Gastroesophageal sphincter (tissue), 4 donors: ENCODE measurements around the gene TTYH1. TPM values are rescaled to one million over a fixed set of nuclear protein-coding genes. Genes with fewer than 3 reads are reported as not detected.
A peak's percentile ranks its signal among the peaks of the same experiment; 100 is the strongest.

Source experiments
- ATAC-seq: fragments of 150-250 bp; one replicate; pipeline ENCODE4 v1.9.1; 2016; ENCODE audit warnings: mild to moderate bottlenecking, moderate library complexity
- H3K27ac ChIP-seq, 4 donors: fragments of 200-600 bp; sonication (generic) in 3 of 4; 1 replicate in 3 of 4; 2 replicates in 1 of 4; pipeline ENCODE4 v1.5.1; 2016 to 2019
- H3K27me3 ChIP-seq: fragments of 200-600 bp; sonication (generic); one replicate; pipeline ENCODE4 v1.5.1; 2019
- H3K36me3 ChIP-seq, 2 donors: fragments of 200-600 bp; sonication (generic); one replicate each; pipeline ENCODE4 v1.5.1; 2019; ENCODE audit warnings: control low read depth in 1 of 2
- H3K4me1 ChIP-seq, 3 donors: fragments of 200-600 bp; sonication (generic); 1 replicate in 2 of 3; 2 replicates in 1 of 3; pipeline ENCODE4 v1.5.1; 2016 to 2019; ENCODE audit warnings: control low read depth in 2 of 3
- H3K4me3 ChIP-seq, 2 donors: fragments of 200-600 bp; sonication (generic); one replicate each; pipeline ENCODE4 v1.5.1; 2019; ENCODE audit warnings: mild to moderate bottlenecking in 1 of 2, moderate library complexity in 1 of 2
- H3K9me3 ChIP-seq, 3 donors: fragments of 200-600 bp; sonication (generic); one replicate each; pipeline ENCODE4 v1.5.1; 2017 to 2019; ENCODE audit warnings: control low read depth in 2 of 3
- CTCF ChIP-seq, 4 experiments: fragments of 200-600 bp in 2 of 4; fragments of 450-650 bp in 2 of 4; sonication (generic) in 1 of 4; IDR thresholded peaks; one replicate each; pipeline ENCODE4 v1.5.1; 2017 to 2019; ENCODE audit warnings: antibody characterized with exemption in 4 of 4, mild to moderate bottlenecking in 2 of 4, moderate library complexity in 2 of 4
- EP300 ChIP-seq: sonication (generic); formaldehyde crosslinking; IDR thresholded peaks from one replicate; pipeline ENCODE4 v1.6.1; 2017; ENCODE audit warnings: antibody characterized with exemption, mild to moderate bottlenecking
- POLR2A ChIP-seq, 2 donors: fragments of 450-650 bp; IDR thresholded peaks; one replicate each; pipeline ENCODE4 v1.6.1; 2017; ENCODE audit warnings: antibody characterized with exemption in 2 of 2, mild to moderate bottlenecking in 2 of 2, moderate library complexity in 1 of 2
- POLR2AphosphoS5 ChIP-seq: sonication (generic); formaldehyde crosslinking; IDR thresholded peaks from one replicate; pipeline ENCODE4 v1.6.1; 2017; ENCODE audit warnings: antibody characterized with exemption
- WGBS, 2 donors: methylation state at CpG; one replicate each; pipeline ENCODE4 v1.1.5; 2018; ENCODE audit warnings: low coverage in 1 of 2; 5-methylcytosine and 5-hydroxymethylcytosine counted together
- small RNA-seq, 4 donors: library from RNA; depleted of rRNA; stranded (forward); fragments of <200 nt; gene quantifications; one replicate each; pipeline ENCODE3, GENCODE V24; 2016
- total RNA-seq, 4 donors: library from RNA; depleted of rRNA; stranded (reverse); fragments of >200 nt; gene quantifications; one replicate each; pipeline ENCODE4 v1.1.0, GENCODE V29; 2016

The TTYH1 gene
- total RNA-seq, 4 donors from 2014 or later: 1.2 to 19.8 (median 5.5) TPM

DNA sequence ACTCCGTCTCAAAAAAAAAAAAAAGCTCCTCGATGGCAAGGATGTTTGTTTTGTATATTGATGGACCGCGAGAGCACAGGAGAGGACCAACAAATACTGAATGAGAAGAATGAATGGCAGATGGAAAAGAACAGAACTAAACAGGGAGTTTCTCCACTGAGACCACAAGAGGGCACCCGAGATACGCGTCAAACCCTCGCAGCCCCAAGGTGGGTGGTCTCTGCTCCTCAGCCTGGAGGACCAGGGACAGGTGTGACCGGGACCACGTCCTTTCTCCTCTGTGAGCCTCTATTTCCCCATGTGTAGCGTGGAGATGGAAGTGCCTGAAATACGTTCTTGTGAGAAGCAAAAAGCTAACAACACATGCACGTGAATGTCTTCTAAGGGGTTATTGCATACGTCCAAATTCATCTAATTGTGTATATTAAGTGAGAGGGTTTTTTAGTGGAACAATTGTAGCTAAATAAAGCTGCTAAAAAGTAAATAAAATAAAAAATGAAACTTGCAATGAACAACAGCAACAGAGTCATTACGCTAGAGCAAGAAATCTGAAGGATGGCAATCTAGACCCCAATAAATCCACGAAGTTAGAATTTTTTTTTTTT is 66.2 kb downstream of the TTYH1 start:
- H3K4me3 ChIP-seq: no peak overlapping the region
- peaks cover 72% of the 10 kb centered on the region for H3K27me3 ChIP-seq

GRCh38 chr19:54482889-54483288 is 67.6 kb downstream of the TTYH1 start:
- Histone ChIP-seq H3K4me1 (no peaks in the 10 kb centered on the region), H3K9me3 (no peaks in the 10 kb centered on the region), H3K36me3 (no peaks in the 10 kb centered on the region), H3K27me3 (peaks cover 64% of the 10 kb centered on the region), H3K27ac (no peak overlapping the region), H3K4me3 (no peak overlapping the region)
- TF ChIP-seq EP300: no peak
- TF ChIP-seq POLR2A (IDR thresholded peaks at IDR 0.05): no peak
- no peak for TF ChIP-seq POLR2AphosphoS5
- no peak for TF ChIP-seq CTCF (IDR thresholded peaks at IDR 0.05)
- ATAC-seq: no peak
- WGBS, 2 donors: 64 to 72% methylated on average over 2 to 3 of the region's 3 CpGs

More for the DNA sequence above, 66.2 kb downstream of the TTYH1 start:
- Histone ChIP-seq H3K36me3 (no peaks in the 10 kb centered on the region), H3K27ac (no peak overlapping the region), H3K9me3 (no peaks in the 10 kb centered on the region), H3K4me1 (no peaks in the 10 kb centered on the region)
- WGBS, 2 donors: 10 to 12% methylated on average over 13 to 16 of the region's 16 CpGs
- no peak for ATAC-seq
- TF ChIP-seq POLR2AphosphoS5 (no peak), CTCF (IDR thresholded peaks at IDR 0.05) (peak; percentile 1 to 61 (median 22)), POLR2A (IDR thresholded peaks at IDR 0.05) (no peak), EP300 (no peak)

GRCh38 chr19:54484451-54484850 is 69.2 kb downstream of the TTYH1 start:
- no peak for ATAC-seq
- WGBS, 2 donors: 63 to 66% methylated on average over 6 to 10 of the region's 10 CpGs
- H3K36me3 ChIP-seq: no peaks in the 10 kb centered on the region
- no peak overlapping the region for H3K27ac ChIP-seq
- peaks cover 49% of the 10 kb centered on the region for H3K27me3 ChIP-seq
- no peaks in the 10 kb centered on the region for H3K9me3 ChIP-seq
- no peaks in the 10 kb centered on the region for H3K4me1 ChIP-seq
- H3K4me3 ChIP-seq: no peak overlapping the region
- TF ChIP-seq CTCF (IDR thresholded peaks at IDR 0.05) (no peak), POLR2AphosphoS5 (no peak), EP300 (no peak), POLR2A (IDR thresholded peaks at IDR 0.05) (no peak)

DNA sequence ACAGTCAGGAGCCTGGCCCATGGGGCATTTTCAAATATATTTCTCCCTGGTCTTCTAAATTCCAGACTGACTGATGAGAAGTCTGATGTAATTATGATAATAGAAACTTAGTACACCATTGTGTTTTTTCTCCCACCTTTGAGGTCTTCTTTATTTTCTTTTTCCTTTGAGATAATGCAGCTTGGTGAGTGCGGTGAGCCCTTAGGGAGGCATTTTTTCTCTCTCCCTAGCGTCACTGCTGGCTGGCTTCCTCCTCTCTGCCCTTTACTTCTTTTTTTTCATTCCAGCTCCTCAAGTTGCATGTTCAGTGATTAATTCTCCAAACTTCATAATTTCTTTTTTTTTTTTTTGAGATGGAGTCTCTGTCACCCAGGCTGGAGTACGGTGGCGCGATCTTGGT is 70.6 kb downstream of the TTYH1 start:
- H3K27ac ChIP-seq: no peak overlapping the region
- no peak overlapping the region for H3K4me3 ChIP-seq
- no peak for ATAC-seq
- TF ChIP-seq POLR2AphosphoS5: no peak
- H3K9me3 ChIP-seq: no peaks in the 10 kb centered on the region
- WGBS, 2 donors: 4 to 69% methylated on average over 2 to 5 of the region's 5 CpGs
- no peaks in the 10 kb centered on the region for H3K4me1 ChIP-seq
- peaks cover 38% of the 10 kb centered on the region for H3K27me3 ChIP-seq
- H3K36me3 ChIP-seq: no peaks in the 10 kb centered on the region

Small RNA genes lying within 50 kb of the gene (small RNA-seq; reads per million reads assigned to genes)
- gene AC245884.3: 0 reads per million in 4 donors

Other genes starting within 250 kb of the TTYH1 start
- gene TMC4, start 242.3 kb upstream of the TTYH1 start, total RNA-seq: 1 to 10 TPM in 1 of 4 donors, under 1 TPM in 2, not detected in 1; 0.16 to 3.1 (median 0.31) TPM
- 10 to 100 TPM; 28.4 to 64.3 (median 36.5) TPM for gene MBOAT7, start 225.9 kb upstream of the TTYH1 start, total RNA-seq
- gene TSEN34, start 224.2 kb upstream of the TTYH1 start, total RNA-seq: 10 to 100 TPM; 57.4 to 73.2 (median 69.8) TPM
- gene RPS9, start 214.6 kb upstream of the TTYH1 start, total RNA-seq: 1,000 to 10,000 TPM; 1,142 to 2,786 (median 1,584) TPM
- 10 to 100 TPM in 3 of 4 donors, 1 to 10 TPM in 1; 6.8 to 29.9 (median 21.3) TPM for gene LILRB3, start 192.5 kb upstream of the TTYH1 start, total RNA-seq
- gene LILRA6, start 172.7 kb upstream of the TTYH1 start, total RNA-seq: 1 to 10 TPM in 3 of 4 donors, under 1 TPM in 1; 0.31 to 4.2 (median 2.2) TPM
- gene LILRB5, start 158.2 kb upstream of the TTYH1 start, total RNA-seq: 10 to 100 TPM; 12.5 to 17.5 (median 15.1) TPM
- 1 to 10 TPM in 3 of 4 donors, under 1 TPM in 1; 0.93 to 5.0 (median 1.9) TPM for gene LILRB2, start 134.4 kb upstream of the TTYH1 start, total RNA-seq
- 1 to 10 TPM in 3 of 4 donors, not detected in 1; 2.7 to 8.6 (median 2.8) TPM for gene LILRA5, start 102.3 kb upstream of the TTYH1 start, total RNA-seq
- gene LILRA4, start 76.3 kb upstream of the TTYH1 start, total RNA-seq: not detected
- 10 to 100 TPM in 2 of 4 donors, 1 to 10 TPM in 2; 4.8 to 22.5 (median 8.3) TPM for gene LAIR1, start 50.5 kb upstream of the TTYH1 start, total RNA-seq
- 100 to 1,000 TPM in 2 of 4 donors, 10 to 100 TPM in 2; 25.4 to 215 (median 80.9) TPM for gene LENG8, start 33.7 kb downstream of the TTYH1 start, total RNA-seq
- 1 to 10 TPM; 2.6 to 9.1 (median 4.5) TPM for gene LENG9, start 48.3 kb downstream of the TTYH1 start, total RNA-seq
- 10 to 100 TPM in 3 of 4 donors, 1 to 10 TPM in 1; 4.2 to 24.1 (median 12.8) TPM for gene CDC42EP5, start 57.8 kb downstream of the TTYH1 start, total RNA-seq
- gene LAIR2, start 87.4 kb downstream of the TTYH1 start, total RNA-seq: not detected
- 1 to 10 TPM in 2 of 4 donors, under 1 TPM in 2; 0.47 to 2.4 (median 1.5) TPM for gene LILRA2, start 158.3 kb downstream of the TTYH1 start, total RNA-seq
- gene LILRA1, start 178.2 kb downstream of the TTYH1 start, total RNA-seq: under 1 TPM in 2 of 4 donors, not detected in 2; 0.85 to 0.94 TPM
- 1 to 10 TPM in 2 of 4 donors, under 1 TPM in 2; 0.79 to 3.4 (median 1.2) TPM for gene LILRB1, start 215.0 kb downstream of the TTYH1 start, total RNA-seq
- 10 to 100 TPM in 1 of 4 donors, 1 to 10 TPM in 2, under 1 TPM in 1; 0.77 to 14.3 (median 2.5) TPM for gene LILRB4, start 247.5 kb downstream of the TTYH1 start, total RNA-seq